SK-N-MC (cell line): ENCODE data around the gene SNRPD3.

Experiments used
- EZH2 ChIP-seq: fragments of 200-600 bp; sonication (generic); IDR thresholded peaks from one replicate; pipeline ENCODE4 v1.6.1; 2017; ENCODE audit warnings: antibody characterized with exemption
- POLR2AphosphoS5 ChIP-seq: IDR thresholded peaks from 2 replicates; pipeline ENCODE4 v1.6.1; 2012; ENCODE audit warnings: mild to moderate bottlenecking, low read depth, low read length, borderline replicate concordance

DNA sequence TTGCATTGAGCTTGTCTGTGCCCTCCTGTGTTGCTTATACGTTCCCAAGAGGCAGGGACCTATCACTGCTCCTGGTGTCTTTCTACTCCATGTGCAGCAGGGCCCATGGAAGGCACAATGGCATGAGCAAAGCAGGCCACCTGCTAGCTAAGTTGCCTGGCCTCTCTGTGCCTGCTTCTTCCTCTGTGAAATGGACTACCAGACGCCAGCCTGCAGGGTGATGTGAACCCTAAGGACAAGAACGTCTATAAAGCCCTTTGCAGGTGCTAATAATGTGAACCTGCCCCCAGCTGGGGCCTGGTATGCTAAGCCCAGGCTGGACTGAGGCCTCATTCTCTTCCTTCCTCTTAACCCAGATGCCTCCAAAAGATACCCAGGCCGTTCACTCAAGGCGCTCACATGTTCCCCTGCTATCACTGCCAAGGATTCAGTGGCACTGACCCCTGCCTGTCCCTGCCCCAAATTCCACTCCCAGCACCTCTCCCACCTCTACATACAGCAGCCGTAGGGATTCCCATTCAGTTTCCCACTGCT is 4.8 kb upstream of the SNRPD3 start:
- TF ChIP-seq EZH2 (no peak), POLR2AphosphoS5 (no peak)
